Effector memory CD4-positive, alpha-beta T cell (primary cell): Measurements from ENCODE around the gene EIF3A.
A peak's percentile ranks its signal among the peaks of the same experiment; 100 is the strongest.
"Not testable (repeated sequence)": the region's sequence is repeated elsewhere in the genome, so short reads cannot be mapped to it uniquely, and the experiment has no call there.

Experiments used
- DNase-seq, 3 donors: peaks; one replicate each; pipeline ENCODE4 v3.0.0-alpha.2; 2020
- H3K27ac ChIP-seq: 2 replicates; pipeline ENCODE4 v1.7.0; 2013; ENCODE audit warnings: mild to moderate bottlenecking, low read length, moderate library complexity; ENCODE audit not compliant: insufficient read depth, poor library complexity, severe bottlenecking
- H3K27me3 ChIP-seq: replicated peaks from 2 replicates; pipeline ENCODE4 v1.7.0; 2013; ENCODE audit warnings: mild to moderate bottlenecking, low read length; ENCODE audit not compliant: insufficient read depth, control insufficient read depth, poor library complexity, severe bottlenecking
- H3K36me3 ChIP-seq: 2 replicates; pipeline ENCODE4 v1.7.0; 2013; ENCODE audit warnings: mild to moderate bottlenecking, low read length, moderate library complexity; ENCODE audit not compliant: control insufficient read depth, insufficient read depth
- H3K4me1 ChIP-seq: 2 replicates; pipeline ENCODE4 v1.7.0; 2013; ENCODE audit warnings: low read length, mild to moderate bottlenecking; ENCODE audit not compliant: control insufficient read depth, insufficient read depth, poor library complexity, severe bottlenecking
- H3K4me3 ChIP-seq: 2 replicates; pipeline ENCODE4 v1.7.0; 2013; ENCODE audit warnings: low read length, low read depth, mild to moderate bottlenecking; ENCODE audit not compliant: insufficient read depth, poor library complexity, severe bottlenecking
- H3K9me3 ChIP-seq: 2 replicates; pipeline ENCODE4 v1.7.0; 2013; ENCODE audit warnings: mild to moderate bottlenecking, low read length, moderate library complexity; ENCODE audit not compliant: control insufficient read depth

The EIF3A gene

GRCh38 chr10:119113751-119114732, 33.4 kb upstream of the EIF3A start:
- no peaks in the 10 kb centered on the region for H3K4me1 ChIP-seq
- H3K27ac ChIP-seq = no peak overlapping the region
- H3K4me3 ChIP-seq = no peak overlapping the region
- H3K27me3 ChIP-seq = no peaks in the 10 kb centered on the region
- H3K9me3 ChIP-seq = no peaks in the 10 kb centered on the region
- DNase-seq = no peak
- H3K36me3 ChIP-seq = peaks cover 35% of the 10 kb centered on the region

GRCh38 chr10:119112056-119112455, 31.4 kb upstream of the EIF3A start:
- no peaks in the 10 kb centered on the region for H3K27me3 ChIP-seq
- no peak overlapping the region for H3K27ac ChIP-seq
- H3K4me1 ChIP-seq = no peaks in the 10 kb centered on the region
- DNase-seq = no peak
- no peak overlapping the region for H3K4me3 ChIP-seq
- peaks cover 31% of the 10 kb centered on the region for H3K36me3 ChIP-seq
- H3K9me3 ChIP-seq = no peaks in the 10 kb centered on the region

- H3K36me3 ChIP-seq = peaks cover 15% of the 10 kb centered on the region
- H3K4me1 ChIP-seq, H3K27ac ChIP-seq, H3K4me3 ChIP-seq, H3K9me3 ChIP-seq, DNase-seq, H3K27me3 ChIP-seq: not testable (repeated sequence)
Observed at GRCh38 chr10:119107771-119108170, 27.2 kb upstream of the EIF3A start.

- H3K27me3 ChIP-seq, DNase-seq, H3K9me3 ChIP-seq, H3K4me3 ChIP-seq, H3K27ac ChIP-seq, H3K36me3 ChIP-seq, H3K4me1 ChIP-seq: not testable (repeated sequence)
Observed at GRCh38 chr10:119107106-119107505, 26.5 kb upstream of the EIF3A start.

- H3K36me3 ChIP-seq, DNase-seq, H3K27ac ChIP-seq, H3K9me3 ChIP-seq, H3K4me1 ChIP-seq, H3K4me3 ChIP-seq, H3K27me3 ChIP-seq: not testable (repeated sequence)
Observed at GRCh38 chr10:119105899-119106298, 25.3 kb upstream of the EIF3A start.

- no peak overlapping the region for H3K27ac ChIP-seq
- no peak for DNase-seq
- no peaks in the 10 kb centered on the region for H3K27me3 ChIP-seq
- H3K4me1 ChIP-seq = peaks cover 8% of the 10 kb centered on the region
- no peaks in the 10 kb centered on the region for H3K9me3 ChIP-seq
- H3K36me3 ChIP-seq = peaks cover 4% of the 10 kb centered on the region
- H3K4me3 ChIP-seq = peak overlapping the region; percentile 57
Observed at GRCh38 chr10:119105155-119105554, 24.5 kb upstream of the EIF3A start.

GRCh38 chr10:119104654-119105015, 24.0 kb upstream of the EIF3A start:
- no peak for DNase-seq
- H3K36me3 ChIP-seq = peaks cover 4% of the 10 kb centered on the region
- no peaks in the 10 kb centered on the region for H3K9me3 ChIP-seq
- H3K4me1 ChIP-seq = peaks cover 8% of the 10 kb centered on the region
- peak overlapping the region; percentile 57 for H3K4me3 ChIP-seq
- peak overlapping the region; percentile 57 for H3K27ac ChIP-seq
- H3K27me3 ChIP-seq = no peaks in the 10 kb centered on the region

- peak; percentile 62 to 75 (median 74) for DNase-seq
- H3K9me3 ChIP-seq = no peaks in the 10 kb centered on the region
- H3K36me3 ChIP-seq = peaks cover under 1% of the 10 kb centered on the region
- peak within 1 kb of the TSS; percentile 57 for H3K27ac ChIP-seq
- no peaks in the 10 kb centered on the region for H3K27me3 ChIP-seq
- H3K4me1 ChIP-seq = peaks cover 8% of the 10 kb centered on the region
- peak within 1 kb of the TSS; percentile 58 for H3K4me3 ChIP-seq
Observed at GRCh38 chr10:119103903-119104653, 23.5 kb upstream of the EIF3A start, which contains the start of gene DENND10. DENND10 (plus strand) TSS chr10:119104113; CDS start chr10:119104143, 30 bp downstream.

- peaks cover 8% of the 10 kb centered on the region for H3K4me1 ChIP-seq
- no peak for DNase-seq
- H3K27me3 ChIP-seq = no peaks in the 10 kb centered on the region
- peak overlapping the region; percentile 28 for H3K27ac ChIP-seq
- no peak overlapping the region for H3K4me3 ChIP-seq
- H3K9me3 ChIP-seq = no peaks in the 10 kb centered on the region
- H3K36me3 ChIP-seq = no peaks in the 10 kb centered on the region
Observed at GRCh38 chr10:119103241-119103902, 22.8 kb upstream of the EIF3A start.
